Left colon (tissue), 2 donors: Measurements from ENCODE around the gene ADSS1. TPM values are rescaled to one million over a fixed set of nuclear protein-coding genes. Genes with fewer than 3 reads are reported as not detected.

Experiments
- ATAC-seq: fragments of 200-7000 bp; cut with Tn5 transposase; one replicate; pipeline ENCODE4 v1.9.1; 2020; ENCODE audit warnings: mild to moderate bottlenecking, moderate library complexity
- DNase-seq, 2 donors: peaks; one replicate each; pipeline ENCODE4 v3.0.0-alpha.2; 2020
- intact Hi-C, 2 donors: fragments of 100-400 bp; cut with DNase I in 1 of 2; cut with micrococcal nuclease in 1 of 2; formaldehyde crosslinking; loops; one replicate each; pipeline versions ENCODE4 v1.11.2 to v1.14.0; 2022; cut with DNase I, micrococcal nuclease
- total RNA-seq, 2 donors: library from RNA; stranded (reverse); fragmentation: NEBNext Ultra II Directional; extraction: Animal tissue kit (Norgen Biotek cat#: 25700); gene quantifications; one replicate each; pipeline ENCODE4 v1.2.1, GENCODE V29; 2021
- donor health status: DM: no; HTN: no; CAD: no.
- donor health status: DM: yes; HTN: yes; CAD: no.

ADSS1 gene
- total RNA-seq, 2 donors from 2014 or later, result 3.3 to 4.4 TPM

DNA sequence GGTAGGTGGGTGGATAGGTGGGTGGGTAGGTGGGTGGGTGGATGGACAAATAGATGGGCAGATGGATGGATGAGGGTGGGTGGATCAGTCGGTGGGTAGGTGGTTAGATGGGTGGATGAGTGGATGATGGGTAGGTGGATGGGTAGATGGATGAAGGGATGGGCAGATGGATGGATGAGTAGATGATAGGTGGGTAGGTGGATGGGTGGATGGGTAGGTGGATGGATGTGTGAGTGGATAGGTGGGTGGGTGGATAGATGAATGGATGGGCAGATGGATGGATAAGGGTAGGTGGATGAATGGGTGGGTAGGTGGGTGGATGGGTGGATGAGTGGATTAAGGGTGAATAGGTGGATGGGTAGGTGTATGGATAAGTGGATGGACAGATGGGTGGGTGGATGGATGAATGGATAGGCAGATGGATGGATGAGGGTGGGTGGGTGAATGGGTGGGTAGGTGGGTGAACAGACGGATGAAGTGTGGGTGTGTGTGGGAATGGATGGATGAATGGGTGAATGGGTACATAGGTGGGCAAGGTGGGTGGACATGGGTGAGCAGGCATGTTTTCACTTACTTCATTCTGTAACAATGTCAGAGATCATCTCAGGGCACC, 37.9 kb upstream of the ADSS1 start:
- DNase-seq (no peak), ATAC-seq (no peak)
- intact Hi-C loops, result no loop called here

- DNase-seq (peak; percentile 57 to 81), ATAC-seq (peak; percentile 6)
- intact Hi-C loops, result no loop called here
Measured at GRCh38 chr14:104686624-104687517, 37.2 kb upstream of the ADSS1 start.

DNA sequence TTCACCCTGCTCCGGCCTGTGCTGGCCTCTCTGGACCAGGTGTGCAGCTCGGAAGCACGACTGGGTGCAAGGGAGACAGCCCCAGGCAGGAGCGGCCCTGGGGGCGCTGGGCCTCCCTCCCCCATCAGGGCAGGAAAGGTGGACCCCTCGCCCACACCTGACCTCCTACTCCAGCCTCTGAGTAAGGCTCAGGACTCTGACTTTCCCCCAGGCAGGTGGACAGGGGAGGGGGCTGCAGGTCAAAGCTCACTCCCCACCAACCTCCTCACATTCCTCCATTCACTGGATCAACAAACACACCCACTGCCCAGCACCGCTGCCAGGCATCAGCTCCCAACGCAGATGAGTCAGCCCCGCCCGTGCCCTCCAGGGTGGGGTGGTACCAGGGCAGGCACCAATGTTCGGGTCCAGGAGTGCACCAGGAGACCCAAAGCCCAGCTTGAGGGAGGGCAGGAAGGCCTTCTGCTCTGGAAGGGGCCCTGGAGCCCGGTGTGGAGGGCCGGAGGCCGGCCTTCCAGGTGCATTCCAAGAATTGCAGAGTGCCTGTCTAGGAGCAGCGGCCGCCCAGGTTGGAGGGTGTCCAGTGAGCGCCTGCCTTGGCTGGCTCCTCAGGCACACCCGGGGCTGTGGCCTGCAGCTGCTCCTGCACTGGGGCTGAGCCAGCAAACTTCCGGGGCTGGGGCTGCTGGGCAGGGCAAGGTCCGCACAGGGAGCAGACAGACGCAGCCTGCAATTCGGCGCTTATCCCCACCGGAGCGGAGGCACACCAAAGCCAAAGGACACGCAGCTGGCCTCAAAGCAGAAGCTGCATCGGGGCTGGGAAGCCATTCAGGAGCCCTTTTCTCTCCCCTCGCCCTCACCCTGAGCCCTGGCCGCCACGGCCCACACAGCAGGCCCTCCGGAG, 36.2 kb upstream of the ADSS1 start:
- intact Hi-C loops, result no loop called here
- DNase-seq (peak; percentile 91 to 95), ATAC-seq (peak; percentile 74)

DNA sequence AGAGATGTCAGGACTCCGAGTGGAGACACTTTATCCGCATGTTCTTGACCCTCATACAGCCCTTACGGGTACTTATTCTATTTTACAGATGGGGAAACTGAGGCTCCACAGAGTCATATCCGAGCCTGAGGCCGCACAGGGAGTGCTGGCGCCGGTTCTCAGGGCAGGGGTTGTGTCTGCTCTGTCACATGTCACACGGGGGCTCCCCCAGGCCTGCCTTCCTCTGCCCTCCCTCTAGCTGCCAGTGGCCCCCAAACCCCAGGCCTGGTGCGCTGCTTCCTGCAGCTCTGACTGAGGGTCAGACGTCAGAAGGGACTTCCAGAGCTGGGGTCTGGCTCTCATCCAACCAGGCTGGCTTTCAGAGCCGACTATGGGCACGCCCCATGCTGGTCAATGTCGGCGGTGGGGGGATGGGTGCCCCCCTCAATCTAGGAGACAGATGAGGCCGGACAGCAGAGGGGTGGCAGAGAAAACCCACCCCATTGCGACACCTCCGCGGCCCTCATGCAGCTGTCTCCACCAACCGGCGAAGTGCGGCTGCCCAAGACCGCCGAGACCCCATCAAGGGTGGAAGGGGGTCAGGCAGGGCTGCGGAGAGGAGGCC, 35.4 kb upstream of the ADSS1 start:
- peak; percentile 77 to 81 for DNase-seq
- ATAC-seq, result peak; percentile 27
- intact Hi-C loops, result no loop called here

- ATAC-seq, result peak; percentile 50
- intact Hi-C loops, result no loop called here
Measured at GRCh38 chr14:104689109-104689880, 34.7 kb upstream of the ADSS1 start, which contains the start of gene INF2. Gene INF2 (plus strand): TSS chr14:104689618. CDS start chr14:104701366, 11,748 bp downstream.

DNA sequence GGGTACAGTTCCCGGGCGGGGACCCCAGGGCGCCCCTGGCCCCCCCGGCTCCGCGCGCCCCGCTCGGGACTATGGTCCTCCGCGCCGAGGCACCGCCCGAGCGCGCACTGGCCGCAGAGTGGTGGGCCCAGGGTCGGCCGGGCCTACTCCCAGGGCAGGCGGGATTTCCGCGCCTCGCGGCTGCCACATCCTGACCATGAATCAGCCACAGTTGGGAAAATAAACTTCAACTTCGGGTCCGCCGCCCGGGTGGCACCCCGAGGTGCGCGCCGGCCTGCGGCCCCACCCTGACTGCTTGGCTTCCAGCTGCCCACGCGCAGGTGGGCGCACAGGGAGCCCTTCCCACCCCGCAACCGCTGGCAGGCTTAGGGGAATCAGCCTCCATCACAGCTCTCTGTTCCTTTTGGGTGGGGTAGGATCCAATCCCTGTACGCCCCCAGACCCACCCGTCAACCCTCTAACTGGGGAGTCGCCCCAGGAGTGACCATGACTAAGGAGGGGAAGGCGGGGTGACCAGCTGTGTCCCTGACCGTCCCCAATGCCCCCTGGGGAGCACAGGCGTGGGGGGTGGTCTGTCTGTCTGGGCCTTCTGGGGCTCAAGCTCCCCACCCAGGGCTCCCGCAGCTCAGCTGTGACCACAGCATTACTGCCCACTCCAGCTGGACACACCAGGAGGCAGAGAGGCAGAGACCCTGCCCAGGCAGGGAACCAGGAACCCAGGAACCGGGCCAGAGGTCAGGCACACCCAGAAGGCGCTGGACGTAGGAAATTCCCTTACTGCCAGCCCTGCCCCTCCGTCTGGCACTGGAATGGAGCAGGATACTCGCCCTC, 33.9 kb upstream of the ADSS1 start:
- DNase-seq, result peak; percentile 78 to 79
- intact Hi-C loops, result no loop called here

More at GRCh38 chr14:104689109-104689880, 34.7 kb upstream of the ADSS1 start, which contains the start of gene INF2:
- DNase-seq, result peak; percentile 64 to 83

DNA sequence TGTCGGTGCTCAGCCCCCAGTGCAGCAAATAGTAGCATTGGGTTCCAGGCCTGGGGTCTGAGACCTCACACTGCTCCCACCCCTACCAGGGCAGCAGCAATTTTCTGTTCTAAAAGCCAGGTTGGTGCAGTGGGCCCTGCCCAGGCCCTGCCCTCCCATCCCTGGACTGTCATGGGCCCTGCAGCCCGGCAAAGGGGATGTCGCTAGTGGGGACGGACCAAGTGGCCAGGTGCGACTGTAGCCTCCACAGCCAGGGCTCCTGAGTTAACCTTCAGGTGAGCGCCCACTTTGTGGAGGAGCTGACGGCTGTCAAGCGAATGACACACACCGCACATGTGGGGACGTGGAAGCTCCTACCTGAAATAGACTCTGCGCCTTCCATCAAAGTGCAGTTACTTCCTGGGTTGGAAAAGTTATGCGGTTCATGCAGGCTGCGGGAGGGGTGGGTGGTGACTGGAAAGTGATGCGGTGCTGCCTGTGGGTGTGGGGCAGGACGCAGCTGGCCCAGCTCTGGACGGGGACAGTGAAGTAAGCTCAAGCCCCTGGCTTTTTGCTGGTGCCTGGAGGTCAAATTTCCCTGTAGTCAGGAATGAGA, 33.1 kb upstream of the ADSS1 start:
- DNase-seq (no peak), ATAC-seq (no peak)
- intact Hi-C loops, result no loop called here

More for the DNA sequence above, 33.9 kb upstream of the ADSS1 start:
- ATAC-seq, result peak; percentile 39

- intact Hi-C loops, result no loop called here
- DNase-seq (no peak), ATAC-seq (no peak)
Measured at GRCh38 chr14:104691546-104692260, 32.3 kb upstream of the ADSS1 start.

DNA sequence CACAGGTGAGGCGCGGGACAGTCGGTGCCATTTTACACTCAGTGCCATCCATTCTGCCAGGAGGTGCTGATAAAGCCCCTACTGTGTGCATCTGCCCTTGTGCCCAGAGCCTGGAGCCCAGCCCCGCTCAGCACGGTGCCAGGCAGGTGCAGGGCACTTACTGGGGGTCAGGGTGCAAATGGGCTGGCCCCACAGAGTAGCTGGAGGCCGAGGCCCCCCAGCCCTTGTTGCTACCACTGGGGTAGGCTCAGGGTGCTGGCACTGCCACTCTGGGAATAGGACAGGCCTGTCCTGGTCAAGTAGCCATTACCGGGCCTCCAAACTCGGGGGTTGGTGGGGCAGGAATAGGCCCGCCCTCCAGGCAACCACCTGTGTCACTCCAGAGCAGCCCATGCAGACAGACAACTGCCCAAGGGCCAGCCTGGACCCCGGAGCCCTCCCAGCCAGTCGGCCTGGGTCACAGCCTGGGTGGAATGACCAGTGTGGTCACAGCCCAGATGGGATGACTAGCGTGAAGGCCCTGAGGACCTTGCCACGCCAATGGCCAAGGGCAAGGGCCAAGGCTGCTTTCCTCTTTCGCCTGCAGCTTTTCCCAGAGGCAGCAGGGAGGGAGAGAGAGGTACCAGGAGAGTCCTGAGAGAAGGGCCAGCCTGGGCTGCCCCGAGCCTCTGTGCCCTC, 31.6 kb upstream of the ADSS1 start:
- intact Hi-C loops, result no loop called here
- DNase-seq (no peak), ATAC-seq (no peak)

DNA sequence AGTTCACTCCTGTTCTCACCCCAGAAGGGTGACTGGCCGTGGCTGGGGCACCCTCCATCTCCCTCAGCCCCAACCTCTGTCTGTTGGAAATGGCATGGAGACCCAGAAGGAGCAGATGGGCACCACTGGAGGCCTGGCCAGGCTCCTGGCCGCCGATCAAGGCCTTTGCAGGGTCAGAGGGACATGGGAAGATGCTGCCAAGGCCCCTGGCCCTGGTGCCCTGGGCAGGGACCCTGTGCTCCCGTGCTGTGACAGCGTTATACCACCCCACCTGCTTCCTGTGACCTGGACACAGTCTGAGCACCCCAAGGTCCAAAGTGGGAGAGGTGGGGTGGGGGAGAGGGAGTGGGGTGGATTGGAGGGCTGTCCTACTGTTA, 31.1 kb upstream of the ADSS1 start:
- intact Hi-C loops, result no loop called here
- ATAC-seq, result no peak
- DNase-seq, result no peak

DNA sequence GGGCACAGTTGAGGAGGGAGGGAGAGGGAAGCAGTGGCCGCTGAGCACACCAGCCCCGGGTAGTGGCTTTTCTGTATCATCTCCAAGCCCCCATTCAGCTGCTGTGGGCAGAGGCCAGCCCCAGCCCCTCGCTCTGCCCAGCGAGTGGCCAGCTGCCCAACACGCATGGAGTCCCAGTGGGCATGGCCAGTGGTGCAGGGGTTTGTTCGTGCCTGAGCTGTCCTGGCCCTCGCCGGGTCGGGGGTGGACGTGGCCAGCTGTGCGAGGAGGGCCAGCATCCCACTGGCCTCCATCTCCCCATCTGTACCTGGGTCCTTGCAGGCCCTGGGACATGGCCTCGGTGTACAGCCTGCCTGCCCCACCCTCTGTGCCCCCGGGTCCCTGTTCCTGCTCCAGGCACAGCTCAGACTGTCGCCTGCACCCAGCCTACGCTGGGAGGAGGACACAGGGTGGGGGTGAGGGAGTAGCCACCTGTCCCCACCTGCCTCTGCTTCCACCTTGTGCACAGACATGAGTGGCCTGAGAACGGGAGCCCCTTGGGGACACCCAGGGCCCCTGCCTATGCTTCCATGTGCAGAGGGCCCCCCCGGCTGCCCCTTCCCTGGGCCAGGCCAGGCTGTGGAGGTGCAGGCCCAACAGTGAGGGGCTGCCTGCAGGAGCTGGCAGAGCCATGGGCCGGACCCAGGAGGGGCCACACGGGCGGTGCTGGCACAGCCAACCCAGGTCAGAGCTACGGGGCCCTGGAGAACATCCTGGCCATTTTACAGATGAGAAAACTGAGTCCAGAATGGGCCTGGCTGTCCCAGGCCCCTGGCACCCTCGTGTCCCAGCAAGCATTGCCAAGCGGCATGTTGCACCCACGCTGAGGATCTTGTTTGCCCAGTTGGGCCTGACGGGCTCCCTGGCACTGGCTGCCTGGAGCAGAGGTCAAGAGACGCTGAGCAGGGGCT, 30.3 kb upstream of the ADSS1 start:
- intact Hi-C loops, result no loop called here
- DNase-seq, result no peak
- ATAC-seq, result no peak

- intact Hi-C loops, result no loop called here
- no peak for ATAC-seq
Measured at GRCh38 chr14:104694475-104694950, 29.5 kb upstream of the ADSS1 start.

DNA sequence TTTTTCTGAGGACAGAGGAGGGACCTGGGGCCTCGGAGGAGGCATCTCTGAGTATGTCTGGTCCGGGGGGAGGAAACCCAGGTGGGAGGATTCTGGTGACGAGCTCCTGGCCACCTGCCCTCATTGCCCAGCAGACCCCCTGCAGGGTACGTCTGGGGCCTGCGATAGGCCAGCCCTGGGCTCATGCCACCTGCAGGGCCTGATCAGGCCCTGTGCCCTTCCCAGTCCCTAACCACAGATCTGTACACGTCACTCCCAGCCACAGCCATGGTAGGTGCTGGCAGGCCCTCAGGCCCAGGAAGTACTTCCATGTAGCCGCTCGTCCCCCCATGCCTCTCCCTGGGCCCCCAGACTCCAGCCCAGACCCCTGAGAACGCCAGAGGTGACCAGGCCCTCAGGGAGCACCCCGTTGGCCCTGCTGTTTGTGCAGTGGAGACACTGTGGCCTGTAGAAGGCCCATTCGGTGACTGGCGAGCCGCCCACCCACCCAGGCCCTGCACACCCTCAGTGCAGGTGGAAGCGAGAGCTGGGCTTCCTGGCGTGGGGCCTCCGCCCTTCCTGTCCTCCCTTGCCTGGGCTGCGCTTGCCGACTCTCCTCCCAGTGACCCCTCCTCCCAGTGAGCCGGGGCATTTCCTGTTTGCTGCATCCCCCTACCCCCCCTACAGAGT, 28.9 kb upstream of the ADSS1 start:
- ATAC-seq, result no peak
- intact Hi-C loops, result no loop called here
- no peak for DNase-seq

More at GRCh38 chr14:104694475-104694950, 29.5 kb upstream of the ADSS1 start:
- DNase-seq, result no peak

GRCh38 chr14:104695660-104696000, 28.4 kb upstream of the ADSS1 start:
- ATAC-seq (no peak), DNase-seq (no peak)
- intact Hi-C loops, result no loop called here
